Measurements from ENCODE around the gene MYO10. TPM values are rescaled to one million over a fixed set of nuclear protein-coding genes. Genes with fewer than 3 reads are reported as not detected.
A peak's percentile ranks its signal among the peaks of the same experiment; 100 is the strongest.
"Not testable (repeated sequence)": the region's sequence is repeated elsewhere in the genome, so short reads cannot be mapped to it uniquely, and the experiment has no call there.

MYO10 gene
- total RNA-seq, 1 donor from 2014 or later, result 7.1 TPM

- DNase-seq (ENCODE audit: low spot score), result no peak
- no peak for ATAC-seq
Measured at GRCh38 chr5:16723821-16724220, 212.3 kb downstream of the MYO10 start.

- DNase-seq (ENCODE audit: low spot score) (no peak), ATAC-seq (no peak)
Measured at GRCh38 chr5:16722097-16722495, 214.0 kb downstream of the MYO10 start.

GRCh38 chr5:16721151-16722096 lies 214.7 kb downstream of the MYO10 start:
- ATAC-seq, result no peak

GRCh38 chr5:16718036-16718435 lies 218.1 kb downstream of the MYO10 start:
- not testable (repeated sequence) for DNase-seq (ENCODE audit: low spot score); ATAC-seq

More at GRCh38 chr5:16721151-16722096, 214.7 kb downstream of the MYO10 start:
- DNase-seq (ENCODE audit: low spot score), result no peak

- DNase-seq (ENCODE audit: low spot score), result no peak
- no peak for ATAC-seq
Measured at GRCh38 chr5:16713386-16713928, 222.6 kb downstream of the MYO10 start.

GRCh38 chr5:16712620-16713019 lies 223.5 kb downstream of the MYO10 start:
- ATAC-seq (no peak), DNase-seq (ENCODE audit: low spot score) (no peak)

GRCh38 chr5:16712178-16712577 lies 223.9 kb downstream of the MYO10 start:
- DNase-seq (ENCODE audit: low spot score), result no peak
- ATAC-seq, result no peak

GRCh38 chr5:16709691-16710433 lies 226.2 kb downstream of the MYO10 start:
- ATAC-seq (no peak), DNase-seq (ENCODE audit: low spot score) (no peak)

- ATAC-seq (no peak), DNase-seq (ENCODE audit: low spot score) (no peak)
Measured at GRCh38 chr5:16707869-16708192, 228.3 kb downstream of the MYO10 start.

- no peak for DNase-seq (ENCODE audit: low spot score)
- ATAC-seq, result no peak
Measured at GRCh38 chr5:16707168-16707868, 228.8 kb downstream of the MYO10 start.

- DNase-seq (ENCODE audit: low spot score) (no peak), ATAC-seq (no peak)
Measured at GRCh38 chr5:16704945-16705344, 231.1 kb downstream of the MYO10 start.

GRCh38 chr5:16702964-16703363 lies 233.1 kb downstream of the MYO10 start:
- ATAC-seq (no peak), DNase-seq (ENCODE audit: low spot score) (no peak)

- ATAC-seq (no peak), DNase-seq (ENCODE audit: low spot score) (no peak)
Measured at GRCh38 chr5:16701134-16702099, 234.7 kb downstream of the MYO10 start.

GRCh38 chr5:16700081-16700480 lies 236.0 kb downstream of the MYO10 start:
- DNase-seq (ENCODE audit: low spot score) (no peak), ATAC-seq (no peak)

GRCh38 chr5:16695779-16696178 lies 240.3 kb downstream of the MYO10 start:
- no peak for DNase-seq (ENCODE audit: low spot score)

GRCh38 chr5:16693879-16694278 lies 242.2 kb downstream of the MYO10 start:
- no peak for ATAC-seq
- no peak for DNase-seq (ENCODE audit: low spot score)

More at GRCh38 chr5:16695779-16696178, 240.3 kb downstream of the MYO10 start:
- no peak for ATAC-seq

GRCh38 chr5:16691731-16692130 lies 244.4 kb downstream of the MYO10 start:
- DNase-seq (ENCODE audit: low spot score) (no peak), ATAC-seq (no peak)

- peak; percentile 48 for ATAC-seq
- no peak for DNase-seq (ENCODE audit: low spot score)
Measured at GRCh38 chr5:16690243-16690852, 245.7 kb downstream of the MYO10 start.

- DNase-seq (ENCODE audit: low spot score) (no peak), ATAC-seq (no peak)
Measured at GRCh38 chr5:16687898-16688297, 248.2 kb downstream of the MYO10 start.
